A172 (cell line): ENCODE measurements around the gene TLCD3A. TPM values are rescaled to one million over a fixed set of nuclear protein-coding genes. Genes with fewer than 3 reads are reported as not detected.
"Not testable (repeated sequence)": the region's sequence is repeated elsewhere in the genome, so short reads cannot be mapped to it uniquely, and the experiment has no call there.

Experiments used
- DNase-seq: peaks from one replicate; pipeline ENCODE4 v3.0.0-alpha.2; 2015; ENCODE audit warnings: low spot score
- total RNA-seq: library from RNA; depleted of rRNA; stranded (reverse); fragments of >200 nt; shearing (Covaris generic); gene quantifications from 2 replicates; pipeline ENCODE4 v1.2.3, GENCODE V29; 2014; rRNA removed

Gene TLCD3A
- total RNA-seq, 1 experiment from 2014 or later: 37.7 TPM

GRCh38 chr17:787641-788221, 55.3 kb downstream of the TLCD3A start:
- no peak for DNase-seq

- DNase-seq: no peak
Measured at GRCh38 chr17:788551-788950, 56.2 kb downstream of the TLCD3A start.

- no peak for DNase-seq
Measured at GRCh38 chr17:789160-789840, 56.9 kb downstream of the TLCD3A start.

- not testable (repeated sequence) for DNase-seq
Measured at GRCh38 chr17:789931-790873, 57.8 kb downstream of the TLCD3A start.

- not testable (repeated sequence) for DNase-seq
Measured at GRCh38 chr17:790874-791247, 58.5 kb downstream of the TLCD3A start.

- no peak for DNase-seq
Measured at GRCh38 chr17:791829-792228, 59.4 kb downstream of the TLCD3A start.

- no peak for DNase-seq
Measured at GRCh38 chr17:792277-792676, 59.9 kb downstream of the TLCD3A start.

Other genes with a start within 250 kb of the TLCD3A start
- gene VPS53, start 17.8 kb upstream of the TLCD3A start, total RNA-seq: 13.9 and 15.2 TPM in 2 replicates
- gene GEMIN4, start 19.7 kb downstream of the TLCD3A start, total RNA-seq: 17.9 and 24.0 TPM in 2 replicates
- gene GLOD4, start 49.7 kb downstream of the TLCD3A start, total RNA-seq: 128 and 138 TPM in 2 replicates
- 36.3 and 37.7 TPM in 2 replicates for gene MRM3, start 49.8 kb downstream of the TLCD3A start, total RNA-seq
- gene NXN, start 247.2 kb downstream of the TLCD3A start, total RNA-seq: 4.6 and 7.2 TPM in 2 replicates